SK-N-SH (cell line): Measurements from ENCODE around the gene S100A2. TPM values are rescaled to one million over a fixed set of nuclear protein-coding genes. Genes with fewer than 3 reads are reported as not detected.

Experiments
- CTCF ChIA-PET: fragments of 300-600, 350-600 bp; formaldehyde crosslinking; extraction: SDS; loops from one replicate; lab custom pipeline; 2021; lab: Yijun Ruan, JAX
- POLR2A ChIA-PET: fragments of 350-600 bp; sonication (Branson Sonifier 250); formaldehyde crosslinking; extraction: SDS; loops from one replicate; lab custom pipeline; 2020; ENCODE audit warnings: antibody characterized with exemption, inconsistent platforms; lab: Yijun Ruan, JAX
- DNase-seq: peaks from one replicate; pipeline ENCODE4 v3.0.0; 2012
- H2AFZ ChIP-seq: fragments of 200-600 bp; sonication (generic); 2 replicates; pipeline ENCODE4 v1.8.1; 2016; ENCODE audit warnings: antibody characterized with exemption, mild to moderate bottlenecking, low read depth
- H3F3A ChIP-seq: fragments of 200-600 bp; sonication (generic); replicated peaks from 2 replicates; pipeline ENCODE3; 2016; ENCODE audit warnings: antibody characterized with exemption, mild to moderate bottlenecking; ENCODE audit not compliant: insufficient read depth
- H3K27ac ChIP-seq, 2 experiments: fragments of 200-500 bp in 1 of 2; fragments of 200-600 bp in 1 of 2; sonication (Bioruptor generic) in 1 of 2; sonication (generic), shearing (Covaris generic) in 1 of 2; 2 replicates each; pipeline versions ENCODE4 v1.5.1 to v1.6.1; 2014 to 2016; ENCODE audit warnings: low read depth in 2 of 2, inconsistent platforms in 1 of 2, low read length in 1 of 2, mild to moderate bottlenecking in 1 of 2, mixed read lengths in 1 of 2
- H3K27me3 ChIP-seq: fragments of 200-600 bp; sonication (generic), shearing (Covaris generic); 2 replicates; pipeline ENCODE4 v1.6.1; 2016; ENCODE audit warnings: mixed run types; ENCODE audit not compliant: insufficient read depth
- H3K36me3 ChIP-seq, 2 experiments: fragments of 200-500 bp in 1 of 2; fragments of 200-600 bp in 1 of 2; sonication (Bioruptor generic) in 1 of 2; sonication (generic) in 1 of 2; replicated peaks in 1 of 2; 2 replicates each; pipeline versions ENCODE3 to v1.5.1; 2014 to 2016; ENCODE audit warnings: low read length in 1 of 2, mild to moderate bottlenecking in 1 of 2; ENCODE audit not compliant: insufficient read depth in 2 of 2, control insufficient read depth in 1 of 2
- H3K4me1 ChIP-seq, 2 experiments: fragments of 200-500 bp in 1 of 2; fragments of 200-600 bp in 1 of 2; sonication (Bioruptor generic) in 1 of 2; sonication (generic), shearing (Covaris generic) in 1 of 2; 2 replicates each; pipeline versions ENCODE4 v1.5.1 to v1.6.1; 2014 to 2016; ENCODE audit warnings: low read depth in 1 of 2, low read length in 1 of 2, mixed run types in 1 of 2; ENCODE audit not compliant: insufficient read depth in 2 of 2, control insufficient read depth in 1 of 2
- H3K4me2 ChIP-seq: fragments of 200-600 bp; sonication (generic), shearing (Covaris generic); 2 replicates; pipeline ENCODE4 v1.6.1; 2017; ENCODE audit warnings: mixed run types
- H3K4me3 ChIP-seq, 2 experiments: fragments of 200-500 bp in 1 of 2; fragments of 200-600 bp in 1 of 2; sonication (Bioruptor generic) in 1 of 2; sonication (generic), shearing (Covaris generic) in 1 of 2; 2 replicates each; pipeline versions ENCODE4 v1.5.1 to v1.8.1; 2014 to 2016; ENCODE audit warnings: low read depth in 2 of 2, inconsistent platforms in 1 of 2, low read length in 1 of 2, mild to moderate bottlenecking in 1 of 2, mixed read lengths in 1 of 2, moderate library complexity in 1 of 2
- H3K79me2 ChIP-seq: fragments of 200-600 bp; sonication (generic); 2 replicates; pipeline ENCODE4 v1.8.1; 2017; ENCODE audit warnings: mild to moderate bottlenecking; ENCODE audit not compliant: insufficient read depth
- H3K9ac ChIP-seq: fragments of 200-600 bp; sonication (generic); 2 replicates; pipeline ENCODE4 v1.6.1; 2017; ENCODE audit warnings: mixed run types
- H3K9me2 ChIP-seq: fragments of 200-600 bp; sonication (generic); 2 replicates; pipeline ENCODE4 v1.6.1; 2017; ENCODE audit warnings: mixed run types
- H3K9me3 ChIP-seq: fragments of 200-600 bp; sonication (generic); 2 replicates; pipeline ENCODE4 v1.6.1; 2017; ENCODE audit warnings: mixed run types, mild to moderate bottlenecking, moderate library complexity
- H4K20me1 ChIP-seq: fragments of 200-600 bp; sonication (generic); 2 replicates; pipeline ENCODE4 v1.6.1; 2017; ENCODE audit warnings: mild to moderate bottlenecking, mixed run types; ENCODE audit not compliant: insufficient read depth
- CHD2 ChIP-seq: fragments of 150-350 bp; IDR thresholded peaks from 2 replicates; pipeline ENCODE4 v1.6.1; 2018; ENCODE audit warnings: low read length; ENCODE audit not compliant: partially characterized antibody
- ELF1 ChIP-seq: IDR thresholded peaks from 2 replicates; pipeline ENCODE4 v1.4.0; 2012
- EZH2phosphoT487 ChIP-seq: fragments of 200-600 bp; sonication (generic); IDR thresholded peaks from 2 replicates; pipeline ENCODE4 v1.6.1; 2017; ENCODE audit warnings: low read depth, mixed run types, mild to moderate bottlenecking, antibody characterized with exemption, moderate library complexity, borderline replicate concordance
- MXI1 ChIP-seq: IDR thresholded peaks from 2 replicates; pipeline ENCODE4 v1.6.1; 2012; ENCODE audit warnings: mild to moderate bottlenecking, low read depth, low read length, improper control_type of control experiment
- NFIC ChIP-seq: IDR thresholded peaks from 2 replicates; pipeline ENCODE4 v1.4.0; 2012; ENCODE audit warnings: borderline replicate concordance
- POLR2AphosphoS5 ChIP-seq: IDR thresholded peaks from 2 replicates; pipeline ENCODE4 v1.6.1; 2012; ENCODE audit warnings: low read depth, low read length
- RAD21 ChIP-seq: IDR thresholded peaks from 2 replicates; pipeline ENCODE4 v1.6.1; 2012; ENCODE audit warnings: mild to moderate bottlenecking, low read length
- REST ChIP-seq: IDR thresholded peaks from 2 replicates; pipeline ENCODE4 v1.6.1; 2012; ENCODE audit warnings: mild to moderate bottlenecking, low read depth, low read length, moderate library complexity
- RFX5 ChIP-seq: IDR thresholded peaks from 2 replicates; pipeline ENCODE4 v1.6.1; 2012; ENCODE audit warnings: mild to moderate bottlenecking, improper control_type of control experiment, low read length
- SIN3A ChIP-seq: IDR thresholded peaks from 2 replicates; pipeline ENCODE4 v1.6.1; 2012; ENCODE audit warnings: low read depth, mild to moderate bottlenecking, low read length, moderate library complexity, borderline replicate concordance
- SMC3 ChIP-seq: IDR thresholded peaks from 2 replicates; pipeline ENCODE4 v1.6.1; 2012; ENCODE audit warnings: low read depth, low read length, improper control_type of control experiment
- TAF1 ChIP-seq: IDR thresholded peaks from 2 replicates; pipeline ENCODE4 v1.6.1; 2012; ENCODE audit warnings: low read depth, mild to moderate bottlenecking, low read length, moderate library complexity, borderline replicate concordance
- WGBS: methylation state at CpG from one replicate; pipeline ENCODE4 v1.1.6; 2017; ENCODE audit warnings: low lambda C conversion rate; 5-methylcytosine and 5-hydroxymethylcytosine counted together
- polyA plus RNA-seq, 3 experiments: library from polyadenylated mRNA; depleted of rRNA; stranded (reverse); fragments of >200 nt; gene quantifications; 2 replicates each; pipeline ENCODE4 v1.2.3, GENCODE V29; 2012
- TF ChIP-seq, protein P1 (sequence below): IDR thresholded peaks from 2 replicates; pipeline ENCODE4; 2012
- TF ChIP-seq, protein P2 (sequence below): fragments of 150-350 bp; IDR thresholded peaks from 2 replicates; pipeline ENCODE4 v1.6.1; 2017; ENCODE audit warnings: antibody characterized with exemption, low read length, low read depth, borderline replicate concordance

The S100A2 gene
- polyA plus RNA-seq, 1 of the 3 experiments (the other 2 are of a cell fraction) = 31.4 TPM

GRCh38 chr1:153614189-153614900 is 48.7 kb upstream of the S100A2 start:
- Histone ChIP-seq H3K36me3 (no peaks in the 10 kb centered on the region), H3K4me2 (no peak overlapping the region), H3K9me3 (no peaks in the 10 kb centered on the region), H3K27me3 (no peaks in the 10 kb centered on the region), H3K79me2 (peaks cover 22% of the 10 kb centered on the region; the same call in 1 of the 2 replicates), H3K27ac (no peak overlapping the region), H3K4me3 (no peak overlapping the region), H4K20me1 (no peaks in the 10 kb centered on the region)
- CTCF ChIA-PET = interaction anchor here (1.1 to 8.0 kb wide), 7 partner anchors 11 to 263 kb away, joined by 4 to 100 read pairs (median 10); partner anchors contain the start of genes CHTOP, S100A1 and S100A13
- POLR2A ChIA-PET = interaction anchor here (0.7 kb wide), 1 partner anchor 20 kb away, joined by 4 read pairs; no protein-coding TSS in a partner anchor
- TF ChIP-seq, protein P1, sequence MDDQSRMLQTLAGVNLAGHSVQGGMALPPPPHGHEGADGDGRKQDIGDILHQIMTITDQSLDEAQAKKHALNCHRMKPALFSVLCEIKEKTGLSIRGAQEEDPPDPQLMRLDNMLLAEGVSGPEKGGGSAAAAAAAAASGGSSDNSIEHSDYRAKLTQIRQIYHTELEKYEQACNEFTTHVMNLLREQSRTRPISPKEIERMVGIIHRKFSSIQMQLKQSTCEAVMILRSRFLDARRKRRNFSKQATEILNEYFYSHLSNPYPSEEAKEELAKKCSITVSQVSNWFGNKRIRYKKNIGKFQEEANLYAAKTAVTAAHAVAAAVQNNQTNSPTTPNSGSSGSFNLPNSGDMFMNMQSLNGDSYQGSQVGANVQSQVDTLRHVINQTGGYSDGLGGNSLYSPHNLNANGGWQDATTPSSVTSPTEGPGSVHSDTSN = no peak
- no peak for TF ChIP-seq POLR2AphosphoS5
- no peak for TF ChIP-seq TAF1
- TF ChIP-seq, protein P2, sequence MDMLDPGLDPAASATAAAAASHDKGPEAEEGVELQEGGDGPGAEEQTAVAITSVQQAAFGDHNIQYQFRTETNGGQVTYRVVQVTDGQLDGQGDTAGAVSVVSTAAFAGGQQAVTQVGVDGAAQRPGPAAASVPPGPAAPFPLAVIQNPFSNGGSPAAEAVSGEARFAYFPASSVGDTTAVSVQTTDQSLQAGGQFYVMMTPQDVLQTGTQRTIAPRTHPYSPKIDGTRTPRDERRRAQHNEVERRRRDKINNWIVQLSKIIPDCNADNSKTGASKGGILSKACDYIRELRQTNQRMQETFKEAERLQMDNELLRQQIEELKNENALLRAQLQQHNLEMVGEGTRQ = no peak
- no peak for TF ChIP-seq SIN3A
- no peak for TF ChIP-seq REST
- no peak for TF ChIP-seq RFX5
- TF ChIP-seq ELF1 = no peak
- no peak for TF ChIP-seq NFIC
- no peak for TF ChIP-seq EZH2phosphoT487
- no peak for TF ChIP-seq MXI1
- TF ChIP-seq CHD2 = no peak
- TF ChIP-seq SMC3 = no peak
- TF ChIP-seq RAD21 = no peak
- TF ChIP-seq, all 33 proteins: peak for 0
- 88% methylated on average over 2 of the region's 2 CpGs for WGBS
- H3K9me2 ChIP-seq = no peaks in the 10 kb centered on the region
- H2AFZ ChIP-seq = no peak overlapping the region
- H3K9ac ChIP-seq = no peak overlapping the region
- DNase-seq = no peak
- H3F3A ChIP-seq = peaks cover 9% of the 10 kb centered on the region
- H3K4me1 ChIP-seq = peaks cover 10 to 14% of the 10 kb centered on the region in 2 experiments; a peak in 3 of 4 replicates
